Lower leg skin (tissue), 3 donors: Measurements from ENCODE around the gene TSPEAR.

Experiments used
- POLR2A ChIP-seq, 2 donors: fragments of 450-650 bp; IDR thresholded peaks; one replicate each; pipeline ENCODE4 v1.6.1; 2016 to 2017; ENCODE audit warnings: antibody characterized with exemption in 2 of 2, mild to moderate bottlenecking in 1 of 2, moderate library complexity in 1 of 2
- TF ChIP-seq, protein P1 (sequence below), 3 donors: fragments of 450-650 bp; IDR thresholded peaks; one replicate each; pipeline ENCODE4 v1.5.1; 2016; ENCODE audit warnings: antibody characterized with exemption in 3 of 3, mild to moderate bottlenecking in 3 of 3, moderate library complexity in 2 of 3

DNA sequence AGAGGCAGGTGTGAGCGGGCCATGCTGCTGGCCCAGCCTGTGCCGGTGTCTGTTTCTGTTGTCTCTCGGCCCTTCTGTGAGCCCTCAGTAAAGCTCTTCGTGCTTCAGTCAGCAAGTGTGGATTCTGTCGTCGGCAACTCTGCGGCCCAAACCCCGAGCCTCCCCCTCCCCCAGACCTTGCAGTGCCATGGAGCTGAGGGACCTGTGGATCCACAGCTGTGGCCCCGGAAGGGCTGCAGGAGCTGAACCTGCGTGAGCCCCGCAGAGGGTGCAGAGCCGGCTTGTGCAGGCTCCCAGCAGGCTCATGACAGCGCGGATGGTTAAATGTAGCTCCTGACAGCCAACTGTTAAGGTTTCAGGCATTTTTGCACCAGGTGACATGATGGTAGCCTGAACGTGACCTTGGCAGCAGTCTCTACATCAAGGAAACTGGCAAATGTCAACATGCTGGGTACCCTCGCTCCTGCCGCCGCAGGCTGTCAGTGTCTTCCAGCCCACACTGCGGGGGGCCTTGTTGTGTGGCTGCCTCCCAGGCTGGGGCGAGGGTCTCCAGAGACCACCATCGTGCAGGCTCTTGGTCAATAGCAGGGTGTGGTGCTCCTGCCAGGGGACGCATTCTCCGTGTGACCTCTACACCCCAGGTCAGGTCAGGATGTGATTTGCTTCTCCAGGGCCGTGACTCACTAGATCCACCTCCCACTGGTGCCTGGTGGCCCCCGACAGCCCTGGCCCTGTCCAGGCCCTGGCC is 249.1 kb downstream of the TSPEAR start:
- TF ChIP-seq, protein P1, sequence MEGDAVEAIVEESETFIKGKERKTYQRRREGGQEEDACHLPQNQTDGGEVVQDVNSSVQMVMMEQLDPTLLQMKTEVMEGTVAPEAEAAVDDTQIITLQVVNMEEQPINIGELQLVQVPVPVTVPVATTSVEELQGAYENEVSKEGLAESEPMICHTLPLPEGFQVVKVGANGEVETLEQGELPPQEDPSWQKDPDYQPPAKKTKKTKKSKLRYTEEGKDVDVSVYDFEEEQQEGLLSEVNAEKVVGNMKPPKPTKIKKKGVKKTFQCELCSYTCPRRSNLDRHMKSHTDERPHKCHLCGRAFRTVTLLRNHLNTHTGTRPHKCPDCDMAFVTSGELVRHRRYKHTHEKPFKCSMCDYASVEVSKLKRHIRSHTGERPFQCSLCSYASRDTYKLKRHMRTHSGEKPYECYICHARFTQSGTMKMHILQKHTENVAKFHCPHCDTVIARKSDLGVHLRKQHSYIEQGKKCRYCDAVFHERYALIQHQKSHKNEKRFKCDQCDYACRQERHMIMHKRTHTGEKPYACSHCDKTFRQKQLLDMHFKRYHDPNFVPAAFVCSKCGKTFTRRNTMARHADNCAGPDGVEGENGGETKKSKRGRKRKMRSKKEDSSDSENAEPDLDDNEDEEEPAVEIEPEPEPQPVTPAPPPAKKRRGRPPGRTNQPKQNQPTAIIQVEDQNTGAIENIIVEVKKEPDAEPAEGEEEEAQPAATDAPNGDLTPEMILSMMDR (IDR thresholded peaks at IDR 0.05) = no peak
- TF ChIP-seq POLR2A (IDR thresholded peaks at IDR 0.05) = no peak
